B cell (primary cell): ENCODE data around the gene MRPS27. TPM values are rescaled to one million over a fixed set of nuclear protein-coding genes. Genes with fewer than 3 reads are reported as not detected.

Source experiments
- ATAC-seq: fragments of 200-7000 bp; cut with Tn5 transposase; one replicate; pipeline ENCODE4 v1.10.0; 2021; ENCODE audit warnings: low read depth, mild to moderate bottlenecking, moderate number of reproducible peaks, moderate library complexity
- CTCF ChIA-PET: fragments of 350-600 bp; sonication (Branson Sonifier 250); formaldehyde crosslinking; loops from one replicate; lab custom pipeline; 2021; ENCODE audit warnings: antibody characterized with exemption, inconsistent platforms; lab: Charles Lee
- POLR2A ChIA-PET: fragments of 350-600 bp; sonication (Branson Sonifier 250); formaldehyde crosslinking; loops from one replicate; lab custom pipeline; 2021; ENCODE audit warnings: antibody characterized with exemption; lab: Charles Lee
- DNase-seq: peaks from one replicate; pipeline ENCODE4 v3.0.0; 2013
- H2AFZ ChIP-seq: 2 replicates; pipeline ENCODE4 v1.6.1; 2012; ENCODE audit warnings: mild to moderate bottlenecking, low read depth, low read length; ENCODE audit not compliant: insufficient read depth, poor library complexity, severe bottlenecking
- H3K27ac ChIP-seq, 2 donors: 1 replicate in 1 of 2; 2 replicates in 1 of 2; pipeline ENCODE4 v1.5.1; 2012 to 2013; ENCODE audit warnings: low read length in 2 of 2, mild to moderate bottlenecking in 2 of 2, moderate library complexity in 1 of 2
- H3K27me3 ChIP-seq, 4 experiments: fragments of 200-600 bp in 1 of 4; sonication (generic) in 1 of 4; replicated peaks in 1 of 4; 1 replicate in 2 of 4; 2 replicates in 2 of 4; pipeline versions ENCODE4 v1.6.1 to v1.7.0; 2013 to 2016; ENCODE audit warnings: low read length in 3 of 4, mild to moderate bottlenecking in 2 of 4, mixed read lengths in 1 of 4, moderate library complexity in 1 of 4; ENCODE audit not compliant: insufficient read depth in 4 of 4, control insufficient read depth in 3 of 4; ENCODE audit errors: control extremely low read depth in 1 of 4
- H3K36me3 ChIP-seq, 2 experiments: replicated peaks in 1 of 2; 1 replicate in 1 of 2; 2 replicates in 1 of 2; pipeline versions ENCODE4 v1.6.1 to v1.7.1; 2013; ENCODE audit warnings: low read length in 1 of 2; ENCODE audit not compliant: insufficient read depth in 2 of 2, control insufficient read depth in 1 of 2; ENCODE audit errors: control extremely low read depth in 1 of 2, extremely low read depth in 1 of 2
- H3K4me1 ChIP-seq, 2 donors: fragments of 200-600 bp in 1 of 2; sonication (generic) in 1 of 2; 1 replicate in 1 of 2; 2 replicates in 1 of 2; pipeline versions ENCODE4 v1.5.1 to v1.6.1; 2013 to 2017; ENCODE audit warnings: low read length in 2 of 2; ENCODE audit not compliant: control insufficient read depth in 2 of 2, insufficient read depth in 2 of 2
- H3K4me2 ChIP-seq: replicated peaks from 2 replicates; pipeline ENCODE3; 2012; ENCODE audit warnings: mild to moderate bottlenecking, low read depth, low read length; ENCODE audit not compliant: poor library complexity, severe bottlenecking
- H3K4me3 ChIP-seq, 5 experiments: fragments of 200-600 bp in 1 of 5; sonication (generic) in 1 of 5; 1 replicate in 3 of 5; 2 replicates in 2 of 5; pipeline versions ENCODE4 v1.5.1 to v1.7.0; 2011 to 2016; ENCODE audit warnings: low read length in 4 of 5, mild to moderate bottlenecking in 4 of 5, low read depth in 2 of 5, control low read depth in 1 of 5, moderate library complexity in 1 of 5; ENCODE audit not compliant: insufficient read depth in 1 of 5; ENCODE audit errors: control extremely low read depth in 1 of 5, extremely low read depth in 1 of 5
- H3K79me2 ChIP-seq: fragments of 200-600 bp; sonication (generic); one replicate; pipeline ENCODE4 v1.6.0; 2016; ENCODE audit warnings: low read length; ENCODE audit not compliant: control insufficient read depth, insufficient read depth
- H3K9ac ChIP-seq: fragments of 200-600 bp; sonication (generic); 2 replicates; pipeline ENCODE4 v1.6.1; 2017; ENCODE audit warnings: mild to moderate bottlenecking, low read length, moderate library complexity
- H3K9me3 ChIP-seq, 3 donors: one replicate each; pipeline versions ENCODE4 v1.6.1 to v1.7.1; 2013; ENCODE audit warnings: low read length in 2 of 3; ENCODE audit not compliant: control insufficient read depth in 2 of 3, insufficient read depth in 1 of 3; ENCODE audit errors: control extremely low read depth in 1 of 3
- H4K20me1 ChIP-seq: 2 replicates; pipeline ENCODE4 v1.6.0; 2012; ENCODE audit warnings: mild to moderate bottlenecking, low read length; ENCODE audit not compliant: insufficient read depth, control insufficient read depth, poor library complexity, severe bottlenecking
- H3K27ac Mint-ChIP-seq: one replicate; pipeline ENCODE4 v1.8.0; 2021; ENCODE audit warnings: mixed read lengths
- H3K27me3 Mint-ChIP-seq: one replicate; pipeline ENCODE4 v1.8.0; 2021; ENCODE audit warnings: mixed read lengths
- H3K4me1 Mint-ChIP-seq: one replicate; pipeline ENCODE4 v1.8.0; 2021; ENCODE audit warnings: mixed read lengths
- H3K4me3 Mint-ChIP-seq: one replicate; pipeline ENCODE4 v1.8.0; 2021; ENCODE audit warnings: mixed read lengths
- H3K9me3 Mint-ChIP-seq: one replicate; pipeline ENCODE4 v1.8.0; 2022; ENCODE audit warnings: mixed read lengths; ENCODE audit not compliant: insufficient read depth
- EZH2 ChIP-seq: IDR thresholded peaks from 2 replicates; pipeline ENCODE4 v1.6.1; 2012; ENCODE audit warnings: borderline replicate concordance, low read depth, mild to moderate bottlenecking, moderate library complexity, low read length; ENCODE audit not compliant: insufficient read depth, poor library complexity, severe bottlenecking
- WGBS: methylation state at CpG from one replicate; pipeline ENCODE4 v1.1.5; 2013; ENCODE audit warnings: missing lambda C conversion rate; ENCODE audit not compliant: insufficient coverage; 5-methylcytosine and 5-hydroxymethylcytosine counted together
- intact Hi-C: fragments of 100-400 bp; cut with micrococcal nuclease; formaldehyde crosslinking; loops from one replicate; pipeline ENCODE4 v1.10.0; 2022
- polyA plus RNA-seq: library from polyadenylated mRNA; depleted of rRNA; stranded (reverse); fragments of >200 nt; gene quantifications from 2 replicates; pipeline ENCODE4 v1.2.3, GENCODE V29; 2012
- total RNA-seq, 2 donors: library from RNA; stranded (reverse); fragments of 120-200 nt in 1 of 2; gene quantifications; 1 replicate in 1 of 2; 2 replicates in 1 of 2; pipeline versions ENCODE4 v1.2.3 to v1.2.4, GENCODE V29; 2013 to 2022
- TF ChIP-seq, protein P1 (sequence below): fragments of 200-600 bp; IDR thresholded peaks from one replicate; pipeline ENCODE4 v1.8.0; 2022; ENCODE audit warnings: antibody characterized with exemption, mild to moderate bottlenecking

MRPS27 gene
- total and polyA plus RNA-seq, 2 donors (not counting 1 experiment from before 2014, with no cell fraction given), result 33.4 to 58.3 TPM

DNA sequence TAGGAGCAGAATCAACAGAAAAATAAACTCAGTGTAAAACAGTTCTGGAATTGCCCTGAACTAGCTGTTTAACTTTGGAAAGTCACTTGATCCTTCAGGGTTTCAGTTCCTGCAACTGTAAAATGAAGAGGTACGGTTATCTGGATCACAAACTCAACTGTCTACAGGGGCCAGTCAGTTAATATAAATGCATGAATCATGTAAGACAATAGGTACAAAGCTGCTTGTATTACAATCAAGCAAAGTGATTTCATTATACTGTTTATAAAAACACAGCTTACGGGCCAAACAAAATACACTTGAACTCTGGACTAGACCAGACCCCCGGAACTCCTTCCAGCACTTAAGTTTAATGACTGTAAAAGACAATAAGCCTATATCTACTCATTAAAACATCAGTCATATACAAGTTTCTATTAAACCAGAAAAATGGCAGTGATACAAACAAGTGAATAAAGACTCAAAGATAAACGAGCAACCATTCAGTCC, 73.0 kb downstream of the MRPS27 start:
- POLR2A ChIA-PET, result no interaction called here
- TF ChIP-seq EZH2, result no peak
- TF ChIP-seq, protein P1, sequence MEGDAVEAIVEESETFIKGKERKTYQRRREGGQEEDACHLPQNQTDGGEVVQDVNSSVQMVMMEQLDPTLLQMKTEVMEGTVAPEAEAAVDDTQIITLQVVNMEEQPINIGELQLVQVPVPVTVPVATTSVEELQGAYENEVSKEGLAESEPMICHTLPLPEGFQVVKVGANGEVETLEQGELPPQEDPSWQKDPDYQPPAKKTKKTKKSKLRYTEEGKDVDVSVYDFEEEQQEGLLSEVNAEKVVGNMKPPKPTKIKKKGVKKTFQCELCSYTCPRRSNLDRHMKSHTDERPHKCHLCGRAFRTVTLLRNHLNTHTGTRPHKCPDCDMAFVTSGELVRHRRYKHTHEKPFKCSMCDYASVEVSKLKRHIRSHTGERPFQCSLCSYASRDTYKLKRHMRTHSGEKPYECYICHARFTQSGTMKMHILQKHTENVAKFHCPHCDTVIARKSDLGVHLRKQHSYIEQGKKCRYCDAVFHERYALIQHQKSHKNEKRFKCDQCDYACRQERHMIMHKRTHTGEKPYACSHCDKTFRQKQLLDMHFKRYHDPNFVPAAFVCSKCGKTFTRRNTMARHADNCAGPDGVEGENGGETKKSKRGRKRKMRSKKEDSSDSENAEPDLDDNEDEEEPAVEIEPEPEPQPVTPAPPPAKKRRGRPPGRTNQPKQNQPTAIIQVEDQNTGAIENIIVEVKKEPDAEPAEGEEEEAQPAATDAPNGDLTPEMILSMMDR, result no peak
- Mint-ChIP-seq H3K4me3 (no peak overlapping the region), H3K4me1 (peaks cover 7% of the 10 kb centered on the region), H3K9me3 (no peaks in the 10 kb centered on the region), H3K27ac (no peak overlapping the region), H3K27me3 (no peaks in the 10 kb centered on the region)
- no peak overlapping the region for H3K4me3 ChIP-seq
- no peaks in the 10 kb centered on the region for H3K4me1 ChIP-seq
- H3K79me2 ChIP-seq, result no peaks in the 10 kb centered on the region
- H3K9me3 ChIP-seq, result no peaks in the 10 kb centered on the region
- H4K20me1 ChIP-seq, result no peaks in the 10 kb centered on the region
- no peak overlapping the region for H3K9ac ChIP-seq
- intact Hi-C loops, result no loop called here
- 79% methylated on average over 2 of the region's 4 CpGs for WGBS
- peaks cover 3 to 4% of the 10 kb centered on the region in 2 experiments for H3K36me3 ChIP-seq
- no peaks in the 10 kb centered on the region for H3K27me3 ChIP-seq
- ATAC-seq (no peak), DNase-seq (no peak)
- CTCF ChIA-PET, result no interaction called here
- no peak overlapping the region for H3K27ac ChIP-seq
- no peak overlapping the region for H2AFZ ChIP-seq
- no peak overlapping the region for H3K4me2 ChIP-seq

DNA sequence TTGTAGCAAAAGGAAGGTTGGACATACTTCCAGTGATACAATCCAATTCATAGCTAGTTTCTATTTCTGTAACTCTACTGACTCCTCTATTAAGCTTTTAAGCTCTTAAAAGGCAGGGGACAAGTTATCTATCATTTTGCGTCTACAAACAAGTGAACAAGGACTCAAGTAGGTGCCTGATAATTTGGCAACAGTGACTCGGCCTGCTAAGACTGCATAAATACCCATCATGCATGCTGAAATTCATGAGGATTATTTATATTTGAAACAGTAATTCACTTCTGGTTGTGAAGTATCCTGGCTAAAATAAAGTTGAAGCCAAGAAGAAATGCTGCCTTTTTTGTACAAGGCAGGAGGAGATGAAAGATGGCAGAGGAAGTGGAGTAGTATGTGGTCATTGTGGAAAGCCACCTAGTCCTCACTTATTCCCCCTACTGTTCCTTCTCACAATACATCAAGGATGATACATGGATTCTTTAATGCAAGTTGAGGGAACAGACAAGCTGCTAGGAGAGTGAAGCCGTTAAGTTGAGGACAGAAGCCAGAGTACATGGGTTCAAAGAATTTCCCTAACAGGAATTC, 74.0 kb downstream of the MRPS27 start:
- intact Hi-C loops, result no loop called here

More for the DNA sequence above, 74.0 kb downstream of the MRPS27 start:
- peaks cover 1 to 5% of the 10 kb centered on the region in 2 experiments for H3K36me3 ChIP-seq
- no peak overlapping the region for H3K27ac ChIP-seq
- H3K9me3 Mint-ChIP-seq, result no peaks in the 10 kb centered on the region
- no peaks in the 10 kb centered on the region for H3K27me3 Mint-ChIP-seq
- H3K4me1 Mint-ChIP-seq, result peaks cover 7% of the 10 kb centered on the region
- no peak overlapping the region for H3K4me2 ChIP-seq
- no peaks in the 10 kb centered on the region for H3K27me3 ChIP-seq
- ChIA-PET CTCF (no interaction called here), POLR2A (no interaction called here)
- no peaks in the 10 kb centered on the region for H4K20me1 ChIP-seq
- DNase-seq (no peak), ATAC-seq (no peak)
- H3K9ac ChIP-seq, result no peak overlapping the region
- TF ChIP-seq, protein P1, result no peak
- no peak for TF ChIP-seq EZH2
- no peak overlapping the region for H3K4me3 Mint-ChIP-seq
- no peak overlapping the region for H3K4me3 ChIP-seq
- H2AFZ ChIP-seq, result no peak overlapping the region
- H3K27ac Mint-ChIP-seq, result no peak overlapping the region
- WGBS, result no CpG with 5 or more reads among the region's 3 CpGs
- no peaks in the 10 kb centered on the region for H3K79me2 ChIP-seq
- H3K4me1 ChIP-seq, result no peaks in the 10 kb centered on the region
- H3K9me3 ChIP-seq, result no peaks in the 10 kb centered on the region
